ENCODE data around the gene POLR2E.

Gene POLR2E

GRCh38 chr19:1110809-1111640 is 15.8 kb upstream of the POLR2E start:
- DNase-seq, result no peak

- DNase-seq, result no peak
These were observed 14.8 kb upstream of the POLR2E start for GRCh38 chr19:1109697-1110671.

DNA sequence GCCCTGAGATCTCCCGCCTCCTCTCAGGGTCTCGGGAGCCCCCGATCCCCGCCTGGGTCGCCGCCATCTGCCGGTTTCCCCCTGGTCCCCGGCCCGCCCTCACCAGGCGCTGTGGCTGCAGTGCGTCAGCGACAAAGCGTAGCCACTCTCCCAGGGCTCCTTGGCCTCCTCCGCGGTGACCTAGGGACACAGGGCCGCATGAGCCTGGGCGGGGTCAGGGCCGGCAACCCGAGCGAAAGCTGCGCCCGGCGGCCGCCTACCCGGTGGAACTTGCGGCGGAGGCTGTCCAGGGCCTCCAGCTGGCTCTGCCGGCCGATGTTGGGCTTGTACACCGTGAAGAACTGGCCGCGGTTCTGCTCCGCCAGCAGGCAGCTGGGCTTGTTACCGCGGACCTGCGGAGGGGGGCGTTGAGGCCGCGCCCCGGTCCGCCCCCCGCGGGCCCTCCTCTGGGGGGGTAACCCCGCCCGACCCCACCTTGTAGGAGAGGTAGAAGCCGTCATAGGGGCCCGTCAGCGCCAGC is 13.9 kb upstream of the POLR2E start:
- no peak for DNase-seq

DNA sequence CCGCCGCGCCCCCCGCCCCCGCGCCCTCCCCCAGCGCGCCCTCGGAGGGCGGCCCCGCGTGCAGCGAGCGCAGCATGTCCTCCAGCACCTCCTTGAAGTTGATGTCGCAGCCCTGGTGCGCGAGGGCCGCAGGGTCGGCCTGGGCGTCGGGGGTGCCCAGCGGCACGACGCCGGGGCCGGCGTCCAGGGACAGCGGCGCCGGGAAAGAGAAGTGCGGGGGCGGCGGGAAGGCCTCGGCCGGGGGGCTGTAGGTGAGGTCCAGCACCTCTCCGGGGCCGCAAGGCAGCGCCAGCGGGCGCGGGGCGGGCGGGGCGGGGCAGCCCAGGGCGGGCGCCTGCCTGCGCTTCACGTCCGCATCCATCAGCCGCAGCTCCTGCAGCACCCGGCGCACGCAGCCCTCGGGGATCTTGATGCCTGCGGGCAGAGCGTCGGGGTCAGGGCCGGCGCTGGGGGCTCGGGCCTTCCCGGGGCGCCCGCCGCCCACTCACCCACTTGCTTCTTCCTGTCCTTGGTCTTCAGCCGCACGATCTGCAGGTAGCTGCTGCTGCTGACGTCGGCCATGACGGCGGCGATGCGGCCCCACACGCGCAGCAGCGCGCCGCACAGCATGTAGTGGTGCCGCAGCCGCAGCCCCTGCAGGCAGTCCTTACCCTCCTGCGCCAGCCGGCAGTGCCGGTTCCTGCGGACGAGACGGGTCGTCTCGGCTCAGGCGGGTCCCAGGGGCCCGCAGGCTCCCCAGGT is 13.3 kb upstream of the POLR2E start:
- no peak for DNase-seq

DNA sequence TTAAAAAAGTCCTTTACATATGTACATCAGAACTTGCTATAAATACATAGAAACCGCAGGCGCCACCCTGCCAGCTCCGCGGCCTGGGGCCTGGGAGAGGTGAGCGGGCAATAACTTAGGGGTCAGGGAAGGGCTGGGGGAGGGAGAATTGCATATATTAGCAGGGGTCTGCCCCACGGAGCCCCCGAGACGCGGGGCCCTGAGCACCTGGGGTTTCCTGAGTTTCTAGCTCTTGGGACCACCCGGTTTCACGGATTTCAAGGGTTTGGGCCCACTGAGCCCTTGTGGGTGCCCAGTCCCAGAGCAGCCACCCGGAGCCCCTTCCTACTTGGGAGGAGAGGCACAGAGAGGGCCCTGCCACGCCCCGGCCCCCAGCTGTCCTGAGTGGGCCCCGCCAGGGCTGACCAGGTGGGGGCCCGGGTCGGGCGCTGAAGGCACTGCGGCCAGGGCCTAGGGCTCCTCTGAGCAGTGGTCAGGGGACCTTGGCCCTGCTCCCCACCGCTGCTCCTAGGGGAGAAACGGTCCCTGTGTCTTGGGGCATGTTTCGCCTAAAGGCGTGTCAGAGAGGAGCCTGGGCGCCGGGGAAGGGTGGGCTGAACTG is 12.6 kb upstream of the POLR2E start:
- DNase-seq, result no peak

GRCh38 chr19:1106841-1107660 is 11.9 kb upstream of the POLR2E start:
- no peak for DNase-seq

- DNase-seq, result no peak
These were observed 11.0 kb upstream of the POLR2E start for GRCh38 chr19:1105873-1106840.

DNA sequence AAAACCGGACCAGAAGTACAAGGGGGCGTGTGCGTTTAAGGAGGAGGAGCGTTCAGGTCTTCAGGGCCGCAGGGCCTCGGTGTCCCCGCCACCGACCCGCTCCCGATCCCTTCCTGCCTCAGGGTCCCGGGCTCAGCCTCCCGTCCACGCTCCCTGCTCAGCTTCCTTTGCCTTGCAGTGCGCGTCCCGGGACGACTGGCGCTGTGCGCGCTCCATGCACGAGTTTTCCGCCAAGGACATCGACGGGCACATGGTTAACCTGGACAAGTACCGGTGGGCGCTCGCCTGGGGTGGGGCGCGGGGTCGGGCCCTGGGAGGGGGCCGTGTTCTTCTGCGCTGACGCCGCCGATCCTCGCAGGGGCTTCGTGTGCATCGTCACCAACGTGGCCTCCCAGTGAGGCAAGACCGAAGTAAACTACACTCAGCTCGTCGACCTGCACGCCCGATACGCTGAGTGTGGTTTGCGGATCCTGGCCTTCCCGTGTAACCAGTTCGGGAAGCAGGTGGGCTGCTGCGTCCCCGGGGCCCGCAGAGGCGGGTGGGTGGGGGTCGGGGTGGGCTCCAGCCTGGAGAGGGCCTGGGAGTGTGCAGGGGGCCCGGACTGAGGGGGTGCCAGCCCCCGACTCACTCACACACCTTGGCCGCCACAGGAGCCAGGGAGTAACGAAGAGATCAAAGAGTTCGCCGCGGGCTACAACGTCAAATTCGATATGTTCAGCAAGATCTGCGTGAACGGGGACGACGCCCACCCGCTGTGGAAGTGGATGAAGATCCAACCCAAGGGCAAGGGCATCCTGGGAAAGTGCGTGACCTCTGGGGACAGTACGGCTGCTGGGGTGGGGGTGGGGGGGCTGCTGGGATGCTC is 10.1 kb upstream of the POLR2E start:
- DNase-seq, result peak; percentile 22

DNA sequence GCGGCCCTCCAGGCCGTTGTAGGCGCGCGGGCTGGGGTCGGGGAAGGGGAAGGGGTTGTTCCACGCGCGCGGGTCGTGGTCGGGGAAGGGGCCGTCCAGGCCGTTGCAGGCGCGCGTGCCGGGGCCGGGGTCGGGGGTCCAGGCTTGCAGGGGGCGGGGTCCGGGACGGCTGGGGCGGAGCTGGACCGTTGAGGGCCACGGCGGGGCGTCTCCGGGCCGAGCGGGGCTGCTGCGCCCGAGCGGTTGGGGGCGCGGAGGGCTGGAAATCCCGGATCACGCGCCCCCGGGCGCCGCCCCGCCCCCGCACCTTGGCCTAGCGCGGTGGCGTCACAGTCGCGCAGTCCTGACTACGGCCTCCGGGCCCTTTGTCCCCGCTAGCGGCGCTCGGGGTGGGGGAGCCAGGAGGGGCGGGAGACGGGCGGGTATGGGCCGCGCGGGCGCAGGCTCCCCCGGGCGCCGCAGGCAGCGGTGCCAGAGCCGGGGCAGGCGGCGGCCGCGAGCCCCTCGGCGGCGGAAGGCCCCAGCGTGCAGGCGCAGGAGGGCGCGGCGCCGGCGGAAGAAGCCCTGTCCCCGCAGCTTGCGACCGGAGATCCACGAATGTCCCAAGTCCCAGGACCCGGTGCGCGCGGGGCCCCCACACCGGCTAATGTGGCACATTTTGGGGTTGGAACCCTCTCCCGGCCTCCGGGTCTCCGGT is 9.3 kb upstream of the POLR2E start:
- peak; percentile 67 for DNase-seq

DNA sequence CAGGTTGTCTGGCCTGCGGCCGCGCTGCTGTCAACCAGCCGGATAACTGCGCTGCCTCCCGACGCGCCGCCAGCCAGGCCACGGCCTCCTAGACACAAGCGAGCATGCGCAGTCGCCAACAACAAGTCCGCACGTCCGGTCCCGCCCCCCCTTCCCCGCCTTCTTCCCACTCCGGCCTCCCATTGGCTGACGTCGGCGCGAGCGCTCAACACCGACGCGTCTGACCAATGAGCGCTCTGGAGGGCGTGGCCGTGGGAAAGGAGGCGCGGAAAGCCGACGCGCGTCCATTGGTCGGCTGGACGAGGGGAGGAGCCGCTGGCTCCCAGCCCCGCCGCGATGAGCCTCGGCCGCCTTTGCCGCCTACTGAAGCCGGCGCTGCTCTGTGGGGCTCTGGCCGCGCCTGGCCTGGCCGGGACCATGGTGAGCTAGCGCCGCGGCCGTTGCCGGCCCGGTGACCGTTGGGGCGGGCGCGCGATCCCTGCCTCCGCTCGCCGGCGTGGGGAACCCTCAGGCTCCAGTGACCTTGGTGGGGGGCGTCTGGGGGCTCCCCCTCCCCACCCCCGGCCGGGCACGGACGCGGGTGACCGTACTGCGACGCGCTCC is 8.6 kb upstream of the POLR2E start, which contains the start of gene GPX4:
Gene GPX4 (plus strand): TSS at position 287 of the 603 bp plus-strand sequence. CDS start 50 bp downstream, at position 337.
- peak; percentile 98 for DNase-seq

- no peak for DNase-seq
These were observed 8.0 kb upstream of the POLR2E start for GRCh38 chr19:1103132-1103707.

GRCh38 chr19:1102407-1103131 is 7.4 kb upstream of the POLR2E start:
- no peak for DNase-seq

DNA sequence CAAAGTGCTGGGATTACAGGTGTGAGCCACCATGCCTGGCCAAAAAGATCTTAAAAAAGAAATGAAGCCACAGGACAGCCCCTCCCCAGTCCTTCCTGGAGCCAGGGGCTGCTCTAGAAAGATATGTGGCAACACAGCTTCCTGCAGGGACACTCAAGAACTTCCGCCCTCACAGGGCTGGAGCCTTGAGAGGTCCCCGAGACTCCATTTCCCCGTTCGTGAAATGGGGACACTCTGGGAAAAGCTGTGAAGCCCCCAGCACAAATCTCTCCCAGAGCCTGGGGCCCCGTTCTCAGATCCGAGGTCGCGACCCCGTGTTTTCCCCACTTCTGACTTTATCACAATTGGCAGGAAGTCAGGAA is 6.1 kb upstream of the POLR2E start:
- no peak for DNase-seq

DNA sequence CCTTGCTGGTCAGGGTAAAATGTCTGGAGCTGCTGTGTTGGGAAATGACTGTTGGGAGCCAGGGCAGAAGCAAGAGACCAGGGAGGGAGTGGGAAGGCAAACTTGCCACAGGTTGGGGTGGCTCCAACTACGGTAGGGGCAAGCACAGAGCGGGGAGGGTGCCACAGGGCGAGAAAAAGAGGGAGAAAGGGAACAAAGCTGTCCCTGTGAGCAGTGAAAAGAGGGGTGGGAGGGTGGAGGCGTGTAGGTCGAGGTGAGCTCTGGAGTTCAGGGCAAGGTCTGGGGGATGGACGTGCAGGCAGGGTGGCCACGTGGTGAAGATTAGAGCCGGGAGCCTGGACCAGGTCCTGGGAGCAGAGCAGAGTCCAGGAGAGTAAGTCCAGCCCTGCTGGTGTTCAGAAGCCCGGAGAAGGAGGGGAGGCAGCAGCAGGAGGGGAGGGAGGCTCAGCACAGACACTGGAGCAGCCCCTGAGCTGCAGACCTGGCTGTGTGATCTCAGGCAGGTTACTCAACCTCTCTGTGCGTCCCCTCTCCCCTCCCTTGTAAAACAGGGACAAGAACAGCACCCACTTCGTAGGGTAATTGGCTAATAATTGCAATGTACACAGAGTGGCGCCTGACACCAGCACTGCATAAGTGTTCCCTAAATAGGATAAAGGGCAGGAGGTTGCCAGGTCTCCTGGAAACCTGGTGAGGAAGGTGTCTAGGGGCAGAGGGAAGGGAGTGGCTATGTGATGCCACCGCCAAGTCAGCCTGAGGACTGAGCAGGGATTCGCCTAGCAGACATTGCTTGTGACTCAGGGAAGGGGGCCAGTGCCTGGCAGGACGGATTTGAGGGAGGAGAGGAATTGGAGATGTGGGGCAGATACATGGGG is 3.2 kb upstream of the POLR2E start:
- DNase-seq, result no peak

DNA sequence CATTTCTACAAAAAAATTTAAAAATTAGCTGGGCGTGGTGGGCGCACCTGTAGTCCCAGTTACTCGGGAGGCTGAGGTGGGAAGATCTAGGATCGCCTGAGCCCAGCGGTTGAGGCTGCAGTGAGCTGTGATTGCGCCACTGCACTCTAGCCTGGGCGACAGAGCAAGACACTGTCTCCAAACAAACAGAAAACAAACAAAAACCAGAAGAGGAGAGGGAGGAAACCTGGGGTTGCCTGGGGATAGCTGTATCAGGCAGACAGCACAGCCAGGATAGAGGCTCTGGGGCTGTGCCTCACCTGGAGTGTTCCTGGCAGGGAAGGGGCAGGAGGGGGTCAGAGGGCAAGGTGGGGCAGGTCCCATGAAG is 2.6 kb upstream of the POLR2E start:
- no peak for DNase-seq

GRCh38 chr19:1094655-1094977 is 559 bp downstream of the POLR2E start:
- DNase-seq, result no peak
